Measurements from ENCODE around the gene ANTKMT. TPM values are rescaled to one million over a fixed set of nuclear protein-coding genes. Genes with fewer than 3 reads are reported as not detected.

Gene ANTKMT
- total and polyA plus RNA-seq, 2 donors (not counting 3 experiments of a cell fraction or from before 2014, with no cell fraction given): 26.1 to 27.9 TPM

- Histone ChIP-seq H3K36me3 (ENCODE audit: control insufficient read depth in 2 of 2, extremely low read depth in 1 of 2, insufficient read depth in 2 of 2, low read length in 2 of 2) (peaks cover 7 to 14% of the 10 kb centered on the region in 2 experiments), H3K27ac (ENCODE audit: insufficient read depth, low read depth, low read length) (no peak overlapping the region), H3K79me2 (ENCODE audit: control insufficient read depth, insufficient read depth, low read length) (peaks cover 28% of the 10 kb centered on the region), H3K9ac (replicated peaks; ENCODE audit: extremely low read depth, insufficient read depth, low read length) (no peak overlapping the region), H2AFZ (ENCODE audit: low read depth, low read length) (no peak overlapping the region), H3K4me2 (ENCODE audit: insufficient read depth, low read length) (no peak overlapping the region), H3K4me3 (replicated peaks in 1 of 3; ENCODE audit: insufficient read depth in 1 of 3, low read depth in 1 of 3, low read length in 3 of 3) (no peak overlapping the region), H3K9me3 (replicated peaks; ENCODE audit: control insufficient read depth, insufficient read depth, low read length) (no peaks in the 10 kb centered on the region), H4K20me1 (replicated peaks; ENCODE audit: control insufficient read depth, extremely low read depth, insufficient read depth, low read length) (no peaks in the 10 kb centered on the region), H3K4me1 (ENCODE audit: control insufficient read depth, extremely low read depth, insufficient read depth, low read length) (peaks cover 16% of the 10 kb centered on the region), H3K9me1 (replicated peaks; ENCODE audit: control insufficient read depth, extremely low read depth, insufficient read depth, low read length) (no peaks in the 10 kb centered on the region), H3K27me3 (ENCODE audit: control insufficient read depth in 2 of 2, insufficient read depth in 2 of 2, low read length in 2 of 2) (no peaks in the 10 kb centered on the region)
- dilution Hi-C loops (cut with MboI; ENCODE audit: extremely low pct_ligation_motif_present, low sequenced_read_pairs) (no loop called here), intact Hi-C loops (cut with micrococcal nuclease) (no loop called here)
- ChIA-PET POLR2A (no interaction called here), CTCF (no interaction called here)
- TF ChIP-seq EZH2 (IDR thresholded peaks at IDR 0.05; ENCODE audit: borderline replicate concordance, low read depth, low read length, severe bottlenecking) (no peak), CTCF (IDR thresholded peaks at IDR 0.05; ENCODE audit: extremely low read depth in 1 of 2, insufficient read depth in 1 of 2, low read depth in 1 of 2, low read length in 2 of 2) (no peak), POLR2AphosphoS5 (IDR thresholded peaks at IDR 0.05; ENCODE audit: insufficient read depth, low read depth, low read length) (no peak), POLR2A (IDR thresholded peaks at IDR 0.05; ENCODE audit: low read depth, low read length) (no peak), MYC (IDR thresholded peaks at IDR 0.05; ENCODE audit: low read depth, low read length) (no peak), GATA2 (IDR thresholded peaks at IDR 0.05; ENCODE audit: insufficient read depth, insufficient read length, low read depth, low read length) (no peak), JUN (IDR thresholded peaks at IDR 0.05; ENCODE audit: borderline replicate concordance, insufficient read depth, insufficient read length, low read depth) (no peak), FOS (IDR thresholded peaks at IDR 0.05; ENCODE audit: borderline replicate concordance, insufficient read depth, low read length) (no peak)
- TF ChIP-seq, protein P1, sequence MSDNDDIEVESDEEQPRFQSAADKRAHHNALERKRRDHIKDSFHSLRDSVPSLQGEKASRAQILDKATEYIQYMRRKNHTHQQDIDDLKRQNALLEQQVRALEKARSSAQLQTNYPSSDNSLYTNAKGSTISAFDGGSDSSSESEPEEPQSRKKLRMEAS (IDR thresholded peaks at IDR 0.05; ENCODE audit: insufficient read depth, insufficient read length): no peak
- DNase-seq (ENCODE audit: low read depth, low spot score) (no peak), FAIRE-seq (no peak)
- no TSS peak for BruUV-seq (replicated peaks)
Measured at GRCh38 chr16:678209-678857, 42.6 kb upstream of the ANTKMT start.

Data from endothelial cell of umbilical vein (primary cell).